ENCODE data around the gene SCD. TPM values are rescaled to one million over a fixed set of nuclear protein-coding genes. Genes with fewer than 3 reads are reported as not detected.

SCD gene
- total RNA-seq, 1 experiment from 2014 or later = 652 TPM

DNA sequence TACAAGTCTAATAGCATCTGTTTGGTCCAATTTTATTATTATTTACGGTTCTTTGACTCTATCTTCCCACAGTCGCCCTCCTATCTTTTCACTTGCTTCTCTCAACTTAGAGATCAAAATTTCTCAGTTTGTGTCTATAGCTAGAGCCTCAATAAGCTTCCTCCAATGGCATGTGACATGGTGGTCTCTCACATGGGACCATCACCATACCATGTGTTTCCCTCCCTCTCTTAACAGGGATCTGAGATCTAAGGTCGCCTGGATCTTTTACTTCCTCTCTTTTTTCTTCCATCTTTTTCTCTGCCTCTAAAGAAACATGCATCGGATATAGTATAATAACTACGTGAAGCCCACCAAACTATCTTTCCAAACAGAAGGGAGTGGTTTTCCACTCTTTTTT lies 18.8 kb upstream of the SCD start:
- DNase-seq (ENCODE audit: low read depth, low spot score) (no peak), ATAC-seq (no peak)
- POLR2A ChIA-PET = no interaction called here
- no peaks in the 10 kb centered on the region for H3K9me3 ChIP-seq (ENCODE audit: control insufficient read depth in 1 of 2, insufficient read depth in 1 of 2, low read depth in 1 of 2, low read length in 2 of 2)
- no peak overlapping the region for H3K4me3 ChIP-seq (replicated peaks in 1 of 2; ENCODE audit: low read depth in 1 of 2, low read length in 2 of 2)
- H3K79me2 ChIP-seq (ENCODE audit: insufficient read depth, low read length) = no peaks in the 10 kb centered on the region
- no peak overlapping the region for H3K9ac ChIP-seq (ENCODE audit: low read length)
- RAD21 ChIA-PET (ENCODE audit: low non-redundant PET in 1 of 2, low total read pairs in 2 of 2, uncharacterized antibody in 2 of 2, unreplicated experiment in 2 of 2) = no interaction called here
- no TSS peak for BruUV-seq (replicated peaks)
- intact Hi-C loops (cut with micrococcal nuclease) = no loop called here
- TF ChIP-seq EZH2 (IDR thresholded peaks at IDR 0.05) (no peak), EZH2phosphoT487 (IDR thresholded peaks at IDR 0.05; ENCODE audit: borderline replicate concordance) (no peak), CBX3 (IDR thresholded peaks at IDR 0.05; ENCODE audit: low read depth) (no peak), POLR2A (IDR thresholded peaks at IDR 0.05; ENCODE audit: borderline replicate concordance, extremely low read depth, insufficient read depth, insufficient read length) (no peak), CEBPB (IDR thresholded peaks at IDR 0.05; ENCODE audit: low read depth) (no peak), ZFX (IDR thresholded peaks at IDR 0.05) (no peak), RAD21 (IDR thresholded peaks at IDR 0.05; ENCODE audit: low read depth) (no peak), EGR1 (IDR thresholded peaks at IDR 0.05; ENCODE audit: low read depth) (no peak), SP1 (IDR thresholded peaks at IDR 0.05; ENCODE audit: low read depth) (no peak), TCF7L2 (IDR thresholded peaks at IDR 0.05; ENCODE audit: borderline replicate concordance, extremely low read depth, insufficient read depth, insufficient read length) (no peak), ELF1 (IDR thresholded peaks at IDR 0.05; ENCODE audit: borderline replicate concordance, low read depth) (no peak), SRF (IDR thresholded peaks at IDR 0.05; ENCODE audit: low read depth) (no peak)
- TF ChIP-seq, protein P1, sequence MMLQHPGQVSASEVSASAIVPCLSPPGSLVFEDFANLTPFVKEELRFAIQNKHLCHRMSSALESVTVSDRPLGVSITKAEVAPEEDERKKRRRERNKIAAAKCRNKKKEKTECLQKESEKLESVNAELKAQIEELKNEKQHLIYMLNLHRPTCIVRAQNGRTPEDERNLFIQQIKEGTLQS (IDR thresholded peaks at IDR 0.05) = no peak
- no peaks in the 10 kb centered on the region for H3K4me1 ChIP-seq (ENCODE audit: control insufficient read depth in 1 of 2, insufficient read depth in 2 of 2, low read length in 2 of 2)
- H3K4me2 ChIP-seq (ENCODE audit: low read length) = no peak overlapping the region
- no peaks in the 10 kb centered on the region for H3K9me2 ChIP-seq (ENCODE audit: insufficient read depth)
- no peak overlapping the region for H3K27ac ChIP-seq (ENCODE audit: low read depth, low read length)
- H4K20me1 ChIP-seq (ENCODE audit: insufficient read depth) = no peaks in the 10 kb centered on the region
- no peaks in the 10 kb centered on the region for H3K36me3 ChIP-seq (ENCODE audit: control insufficient read depth in 1 of 2, insufficient read depth in 2 of 2, low read length in 2 of 2)
- H3K27me3 ChIP-seq (ENCODE audit: insufficient read depth, low read length) = peaks cover 60% of the 10 kb centered on the region; the same call in 1 of the 2 replicates
- no peak overlapping the region for H2AFZ ChIP-seq (ENCODE audit: low read depth, low read length, poor library complexity, severe bottlenecking)
- CTCF ChIA-PET = no interaction called here

DNA sequence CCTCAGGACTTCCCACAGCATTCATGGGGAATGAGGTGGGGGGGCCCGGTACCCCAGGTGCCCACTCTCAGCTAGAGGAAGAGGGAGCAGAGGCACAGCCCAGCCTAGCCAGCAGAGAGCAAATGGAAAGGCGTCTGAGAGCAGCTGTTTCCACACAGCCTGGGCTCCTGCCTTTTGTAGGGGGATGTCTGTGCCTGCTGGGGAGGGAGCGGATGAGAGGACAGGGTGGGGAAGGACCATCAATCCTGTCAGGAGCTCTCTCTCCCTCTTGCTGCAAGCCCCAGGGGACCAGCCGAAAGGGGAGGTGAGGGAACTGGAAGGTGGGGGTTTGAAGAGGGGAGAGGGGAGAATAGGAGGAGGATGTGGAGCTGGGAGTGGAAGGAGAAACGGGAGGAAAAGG lies 17.0 kb upstream of the SCD start, which contains the start of gene PKD2L1:
Gene PKD2L1, minus strand, starts transcription at position 150 of the 400 bp plus-strand sequence. Its CDS starts 125 bp downstream, at position 25.
- no TSS peak for BruUV-seq (replicated peaks)
- Histone ChIP-seq H3K79me2 (ENCODE audit: insufficient read depth, low read length) (no peaks in the 10 kb centered on the region), H3K36me3 (ENCODE audit: control insufficient read depth in 1 of 2, insufficient read depth in 2 of 2, low read length in 2 of 2) (no peaks in the 10 kb centered on the region), H3K4me1 (ENCODE audit: control insufficient read depth in 1 of 2, insufficient read depth in 2 of 2, low read length in 2 of 2) (no peaks in the 10 kb centered on the region), H3K27me3 (ENCODE audit: insufficient read depth, low read length) (peaks cover 58% of the 10 kb centered on the region; the same call in 1 of the 2 replicates), H3K9ac (ENCODE audit: low read length) (no peak within 1 kb of the TSS), H3K4me2 (ENCODE audit: low read length) (no peak within 1 kb of the TSS), H3K4me3 (replicated peaks in 1 of 2; ENCODE audit: low read depth in 1 of 2, low read length in 2 of 2) (no peak within 1 kb of the TSS), H3K9me3 (ENCODE audit: control insufficient read depth in 1 of 2, insufficient read depth in 1 of 2, low read depth in 1 of 2, low read length in 2 of 2) (no peaks in the 10 kb centered on the region), H3K27ac (ENCODE audit: low read depth, low read length) (no peak within 1 kb of the TSS), H3K9me2 (ENCODE audit: insufficient read depth) (no peaks in the 10 kb centered on the region), H2AFZ (ENCODE audit: low read depth, low read length, poor library complexity, severe bottlenecking) (no peak within 1 kb of the TSS), H4K20me1 (ENCODE audit: insufficient read depth) (no peaks in the 10 kb centered on the region)
- ChIA-PET RAD21 (ENCODE audit: low non-redundant PET in 1 of 2, low total read pairs in 2 of 2, uncharacterized antibody in 2 of 2, unreplicated experiment in 2 of 2) (no interaction called here), POLR2A (no interaction called here), CTCF (interaction anchor here (1.3 to 1.9 kb wide), 3 partner anchors 10 to 485 kb away, joined by 3 to 4 read pairs (median 3); no protein-coding TSS in a partner anchor)
- DNase-seq (ENCODE audit: low read depth, low spot score) (no peak), ATAC-seq (no peak)
- intact Hi-C loops (cut with micrococcal nuclease) = no loop called here
- TF ChIP-seq, protein P2, sequence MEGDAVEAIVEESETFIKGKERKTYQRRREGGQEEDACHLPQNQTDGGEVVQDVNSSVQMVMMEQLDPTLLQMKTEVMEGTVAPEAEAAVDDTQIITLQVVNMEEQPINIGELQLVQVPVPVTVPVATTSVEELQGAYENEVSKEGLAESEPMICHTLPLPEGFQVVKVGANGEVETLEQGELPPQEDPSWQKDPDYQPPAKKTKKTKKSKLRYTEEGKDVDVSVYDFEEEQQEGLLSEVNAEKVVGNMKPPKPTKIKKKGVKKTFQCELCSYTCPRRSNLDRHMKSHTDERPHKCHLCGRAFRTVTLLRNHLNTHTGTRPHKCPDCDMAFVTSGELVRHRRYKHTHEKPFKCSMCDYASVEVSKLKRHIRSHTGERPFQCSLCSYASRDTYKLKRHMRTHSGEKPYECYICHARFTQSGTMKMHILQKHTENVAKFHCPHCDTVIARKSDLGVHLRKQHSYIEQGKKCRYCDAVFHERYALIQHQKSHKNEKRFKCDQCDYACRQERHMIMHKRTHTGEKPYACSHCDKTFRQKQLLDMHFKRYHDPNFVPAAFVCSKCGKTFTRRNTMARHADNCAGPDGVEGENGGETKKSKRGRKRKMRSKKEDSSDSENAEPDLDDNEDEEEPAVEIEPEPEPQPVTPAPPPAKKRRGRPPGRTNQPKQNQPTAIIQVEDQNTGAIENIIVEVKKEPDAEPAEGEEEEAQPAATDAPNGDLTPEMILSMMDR (IDR thresholded peaks at IDR 0.05 in 2 of 3, conservative IDR thresholded peaks at IDR 0.05 in 1 of 3; ENCODE audit: borderline replicate concordance in 1 of 3, insufficient read depth in 1 of 3, low read depth in 2 of 3, low read length in 2 of 3) = no peak
- TF ChIP-seq RAD21 (IDR thresholded peaks at IDR 0.05; ENCODE audit: low read depth) = no peak
- TF ChIP-seq, protein P3, sequence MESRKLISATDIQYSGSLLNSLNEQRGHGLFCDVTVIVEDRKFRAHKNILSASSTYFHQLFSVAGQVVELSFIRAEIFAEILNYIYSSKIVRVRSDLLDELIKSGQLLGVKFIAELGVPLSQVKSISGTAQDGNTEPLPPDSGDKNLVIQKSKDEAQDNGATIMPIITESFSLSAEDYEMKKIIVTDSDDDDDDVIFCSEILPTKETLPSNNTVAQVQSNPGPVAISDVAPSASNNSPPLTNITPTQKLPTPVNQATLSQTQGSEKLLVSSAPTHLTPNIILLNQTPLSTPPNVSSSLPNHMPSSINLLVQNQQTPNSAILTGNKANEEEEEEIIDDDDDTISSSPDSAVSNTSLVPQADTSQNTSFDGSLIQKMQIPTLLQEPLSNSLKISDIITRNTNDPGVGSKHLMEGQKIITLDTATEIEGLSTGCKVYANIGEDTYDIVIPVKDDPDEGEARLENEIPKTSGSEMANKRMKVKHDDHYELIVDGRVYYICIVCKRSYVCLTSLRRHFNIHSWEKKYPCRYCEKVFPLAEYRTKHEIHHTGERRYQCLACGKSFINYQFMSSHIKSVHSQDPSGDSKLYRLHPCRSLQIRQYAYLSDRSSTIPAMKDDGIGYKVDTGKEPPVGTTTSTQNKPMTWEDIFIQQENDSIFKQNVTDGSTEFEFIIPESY (IDR thresholded peaks at IDR 0.05; ENCODE audit: extremely low read depth, insufficient replicate concordance, low read length) = no peak
